ENCODE measurements around the gene ELL2. TPM values are rescaled to one million over a fixed set of nuclear protein-coding genes. Genes with fewer than 3 reads are reported as not detected.

Gene ELL2
- polyA plus RNA-seq, 1 of the 3 experiments (the other 2 are of a cell fraction): 18.4 TPM

DNA sequence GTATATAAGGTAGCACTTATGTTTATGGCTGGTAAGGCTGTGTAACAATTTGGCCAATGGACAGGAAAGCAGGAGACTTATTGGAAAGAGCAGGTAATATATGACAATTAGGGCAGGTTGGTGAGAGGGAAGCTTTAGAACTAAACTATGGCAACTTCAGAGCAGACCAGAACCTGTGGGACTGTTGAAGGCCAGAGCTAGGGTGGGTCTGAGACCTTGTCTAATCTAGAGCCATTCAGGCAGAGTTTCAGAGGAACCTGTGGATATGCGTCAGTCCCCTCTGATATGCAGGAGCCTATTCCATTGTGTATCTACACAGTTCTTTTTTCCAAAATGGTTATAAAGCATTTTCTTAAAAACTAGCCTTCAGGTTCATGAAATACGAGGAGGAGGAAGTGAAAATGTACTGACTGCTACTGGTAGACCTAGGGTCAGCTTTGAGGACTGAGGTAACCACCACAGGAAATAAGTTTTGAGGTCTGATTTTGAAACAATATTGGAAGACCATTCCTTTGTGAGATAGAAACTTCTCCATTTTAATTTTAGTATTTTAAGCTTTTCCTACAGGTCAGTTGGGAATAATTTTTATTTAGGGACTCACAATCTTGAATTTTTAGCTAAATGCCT, 37.6 kb downstream of the ELL2 start:
- DNase-seq: no peak
- no peak overlapping the region for H3K4me2 ChIP-seq
- H4K20me1 ChIP-seq (ENCODE audit: insufficient read depth): peaks cover 49% of the 10 kb centered on the region
- no peak overlapping the region for H2AFZ ChIP-seq (ENCODE audit: low read depth)
- ChIA-PET POLR2A (interaction anchor here (0.7 kb wide), 1 partner anchor 13 kb away, joined by 3 read pairs; no protein-coding TSS in a partner anchor), CTCF (interaction anchor here (1.1 to 1.2 kb wide), 2 partner anchors 10 to 12 kb away, joined by 3 to 4 read pairs; no protein-coding TSS in a partner anchor)
- H3K4me1 ChIP-seq (ENCODE audit: control insufficient read depth in 1 of 2, insufficient read depth in 2 of 2, low read depth in 1 of 2, low read length in 1 of 2): peaks cover 0 to 4% of the 10 kb centered on the region in 2 experiments; a peak in 1 of 4 replicates
- H3K4me3 ChIP-seq (ENCODE audit: low read depth in 2 of 2, low read length in 1 of 2): no peak overlapping the region
- H3K27me3 ChIP-seq (ENCODE audit: insufficient read depth): no peaks in the 10 kb centered on the region
- H3K79me2 ChIP-seq (ENCODE audit: insufficient read depth): peaks cover 96% of the 10 kb centered on the region
- no peak overlapping the region for H3K27ac ChIP-seq (ENCODE audit: low read depth in 2 of 2, low read length in 1 of 2)
- no peak overlapping the region for H3K9ac ChIP-seq
- peaks cover 11 to 29% of the 10 kb centered on the region in 2 experiments for H3K36me3 ChIP-seq (replicated peaks in 1 of 2; ENCODE audit: control insufficient read depth in 1 of 2, insufficient read depth in 2 of 2, low read length in 1 of 2)
- no peak for TF ChIP-seq ELF1 (IDR thresholded peaks at IDR 0.05)
- no peak for TF ChIP-seq RFX5 (IDR thresholded peaks at IDR 0.05; ENCODE audit: low read length)
- no peak for TF ChIP-seq RAD21 (IDR thresholded peaks at IDR 0.05; ENCODE audit: low read length)
- TF ChIP-seq, protein P1, sequence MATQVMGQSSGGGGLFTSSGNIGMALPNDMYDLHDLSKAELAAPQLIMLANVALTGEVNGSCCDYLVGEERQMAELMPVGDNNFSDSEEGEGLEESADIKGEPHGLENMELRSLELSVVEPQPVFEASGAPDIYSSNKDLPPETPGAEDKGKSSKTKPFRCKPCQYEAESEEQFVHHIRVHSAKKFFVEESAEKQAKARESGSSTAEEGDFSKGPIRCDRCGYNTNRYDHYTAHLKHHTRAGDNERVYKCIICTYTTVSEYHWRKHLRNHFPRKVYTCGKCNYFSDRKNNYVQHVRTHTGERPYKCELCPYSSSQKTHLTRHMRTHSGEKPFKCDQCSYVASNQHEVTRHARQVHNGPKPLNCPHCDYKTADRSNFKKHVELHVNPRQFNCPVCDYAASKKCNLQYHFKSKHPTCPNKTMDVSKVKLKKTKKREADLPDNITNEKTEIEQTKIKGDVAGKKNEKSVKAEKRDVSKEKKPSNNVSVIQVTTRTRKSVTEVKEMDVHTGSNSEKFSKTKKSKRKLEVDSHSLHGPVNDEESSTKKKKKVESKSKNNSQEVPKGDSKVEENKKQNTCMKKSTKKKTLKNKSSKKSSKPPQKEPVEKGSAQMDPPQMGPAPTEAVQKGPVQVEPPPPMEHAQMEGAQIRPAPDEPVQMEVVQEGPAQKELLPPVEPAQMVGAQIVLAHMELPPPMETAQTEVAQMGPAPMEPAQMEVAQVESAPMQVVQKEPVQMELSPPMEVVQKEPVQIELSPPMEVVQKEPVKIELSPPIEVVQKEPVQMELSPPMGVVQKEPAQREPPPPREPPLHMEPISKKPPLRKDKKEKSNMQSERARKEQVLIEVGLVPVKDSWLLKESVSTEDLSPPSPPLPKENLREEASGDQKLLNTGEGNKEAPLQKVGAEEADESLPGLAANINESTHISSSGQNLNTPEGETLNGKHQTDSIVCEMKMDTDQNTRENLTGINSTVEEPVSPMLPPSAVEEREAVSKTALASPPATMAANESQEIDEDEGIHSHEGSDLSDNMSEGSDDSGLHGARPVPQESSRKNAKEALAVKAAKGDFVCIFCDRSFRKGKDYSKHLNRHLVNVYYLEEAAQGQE (IDR thresholded peaks at IDR 0.05; ENCODE audit: low read depth, low read length): no peak
- TF ChIP-seq SIN3A (IDR thresholded peaks at IDR 0.05; ENCODE audit: borderline replicate concordance, low read depth, low read length): no peak
- TF ChIP-seq, protein P2, sequence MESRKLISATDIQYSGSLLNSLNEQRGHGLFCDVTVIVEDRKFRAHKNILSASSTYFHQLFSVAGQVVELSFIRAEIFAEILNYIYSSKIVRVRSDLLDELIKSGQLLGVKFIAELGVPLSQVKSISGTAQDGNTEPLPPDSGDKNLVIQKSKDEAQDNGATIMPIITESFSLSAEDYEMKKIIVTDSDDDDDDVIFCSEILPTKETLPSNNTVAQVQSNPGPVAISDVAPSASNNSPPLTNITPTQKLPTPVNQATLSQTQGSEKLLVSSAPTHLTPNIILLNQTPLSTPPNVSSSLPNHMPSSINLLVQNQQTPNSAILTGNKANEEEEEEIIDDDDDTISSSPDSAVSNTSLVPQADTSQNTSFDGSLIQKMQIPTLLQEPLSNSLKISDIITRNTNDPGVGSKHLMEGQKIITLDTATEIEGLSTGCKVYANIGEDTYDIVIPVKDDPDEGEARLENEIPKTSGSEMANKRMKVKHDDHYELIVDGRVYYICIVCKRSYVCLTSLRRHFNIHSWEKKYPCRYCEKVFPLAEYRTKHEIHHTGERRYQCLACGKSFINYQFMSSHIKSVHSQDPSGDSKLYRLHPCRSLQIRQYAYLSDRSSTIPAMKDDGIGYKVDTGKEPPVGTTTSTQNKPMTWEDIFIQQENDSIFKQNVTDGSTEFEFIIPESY (IDR thresholded peaks at IDR 0.05; ENCODE audit: borderline replicate concordance, low read depth): no peak
- no peak for TF ChIP-seq FOXJ3 (CRISPR knock-in tag; IDR thresholded peaks at IDR 0.05)
- TF ChIP-seq MXI1 (IDR thresholded peaks at IDR 0.05; ENCODE audit: low read depth, low read length): no peak
- TF ChIP-seq JUND (IDR thresholded peaks at IDR 0.05): no peak
- 94% methylated on average over 2 of the region's 2 CpGs for WGBS (ENCODE audit: low lambda C conversion rate)
- H3K9me3 ChIP-seq: no peaks in the 10 kb centered on the region
- peaks cover 35% of the 10 kb centered on the region for H3F3A ChIP-seq (replicated peaks; ENCODE audit: insufficient read depth)
- no peaks in the 10 kb centered on the region for H3K9me2 ChIP-seq

DNA sequence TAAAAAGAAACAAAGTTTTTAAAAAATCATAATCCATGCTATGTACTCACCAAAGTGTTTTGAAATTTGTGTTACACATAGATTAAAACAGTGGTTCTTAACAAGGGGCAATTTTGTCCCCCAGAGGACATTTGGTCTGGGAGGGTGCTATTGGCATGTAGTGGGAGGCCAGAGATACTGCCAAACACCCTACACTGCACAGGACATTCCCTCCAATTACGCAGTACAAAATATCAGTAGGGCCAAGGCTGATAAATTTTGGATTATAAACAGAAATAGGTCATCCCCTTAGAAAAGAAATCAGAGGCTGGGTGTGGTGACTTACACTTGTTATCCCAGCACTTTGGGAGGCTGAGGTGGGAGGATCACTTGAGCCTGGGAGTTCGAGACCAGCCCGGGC, 38.9 kb downstream of the ELL2 start:
- no peaks in the 10 kb centered on the region for H3K9me2 ChIP-seq
- CTCF ChIA-PET: interaction anchor here (0.6 to 1.3 kb wide), 2 partner anchors 42 to 413 kb away, joined by 3 read pairs; no protein-coding TSS in a partner anchor
- H3K27me3 ChIP-seq (ENCODE audit: insufficient read depth): no peaks in the 10 kb centered on the region
- no peak overlapping the region for H3K27ac ChIP-seq (ENCODE audit: low read depth in 2 of 2, low read length in 1 of 2)
- peaks cover 24% of the 10 kb centered on the region for H3F3A ChIP-seq (replicated peaks; ENCODE audit: insufficient read depth)
- TF ChIP-seq, protein P3, sequence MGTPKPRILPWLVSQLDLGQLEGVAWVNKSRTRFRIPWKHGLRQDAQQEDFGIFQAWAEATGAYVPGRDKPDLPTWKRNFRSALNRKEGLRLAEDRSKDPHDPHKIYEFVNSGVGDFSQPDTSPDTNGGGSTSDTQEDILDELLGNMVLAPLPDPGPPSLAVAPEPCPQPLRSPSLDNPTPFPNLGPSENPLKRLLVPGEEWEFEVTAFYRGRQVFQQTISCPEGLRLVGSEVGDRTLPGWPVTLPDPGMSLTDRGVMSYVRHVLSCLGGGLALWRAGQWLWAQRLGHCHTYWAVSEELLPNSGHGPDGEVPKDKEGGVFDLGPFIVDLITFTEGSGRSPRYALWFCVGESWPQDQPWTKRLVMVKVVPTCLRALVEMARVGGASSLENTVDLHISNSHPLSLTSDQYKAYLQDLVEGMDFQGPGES (IDR thresholded peaks at IDR 0.05; ENCODE audit: low read depth, low read length): no peak
- TF ChIP-seq POLR2AphosphoS5 (IDR thresholded peaks at IDR 0.05; ENCODE audit: low read depth, low read length) (no peak), TAF1 (IDR thresholded peaks at IDR 0.05; ENCODE audit: borderline replicate concordance, low read depth, low read length) (no peak), RCOR1 (IDR thresholded peaks at IDR 0.05; ENCODE audit: low read length) (no peak), EZH2phosphoT487 (IDR thresholded peaks at IDR 0.05; ENCODE audit: borderline replicate concordance, low read depth) (no peak)
- peaks cover 0 to 4% of the 10 kb centered on the region in 2 experiments; a peak in 1 of 4 replicates for H3K4me1 ChIP-seq (ENCODE audit: control insufficient read depth in 1 of 2, insufficient read depth in 2 of 2, low read depth in 1 of 2, low read length in 1 of 2)
- H3K4me2 ChIP-seq: no peak overlapping the region
- H3K36me3 ChIP-seq (replicated peaks in 1 of 2; ENCODE audit: control insufficient read depth in 1 of 2, insufficient read depth in 2 of 2, low read length in 1 of 2): peaks cover 11 to 40% of the 10 kb centered on the region in 2 experiments
- peaks cover 53% of the 10 kb centered on the region for H4K20me1 ChIP-seq (ENCODE audit: insufficient read depth)
- H3K4me3 ChIP-seq (ENCODE audit: low read depth in 2 of 2, low read length in 1 of 2): no peak overlapping the region
- peaks cover 96% of the 10 kb centered on the region for H3K79me2 ChIP-seq (ENCODE audit: insufficient read depth)
- no peak overlapping the region for H3K9ac ChIP-seq
- no peak overlapping the region for H2AFZ ChIP-seq (ENCODE audit: low read depth)
- no peak for DNase-seq
- POLR2A ChIA-PET: no interaction called here
- no peaks in the 10 kb centered on the region for H3K9me3 ChIP-seq
- WGBS (ENCODE audit: low lambda C conversion rate): 98% methylated on average over 3 of the region's 3 CpGs

Measured in SK-N-SH (cell line).